ENCODE measurements around the gene RAB26.

Gene RAB26

DNA sequence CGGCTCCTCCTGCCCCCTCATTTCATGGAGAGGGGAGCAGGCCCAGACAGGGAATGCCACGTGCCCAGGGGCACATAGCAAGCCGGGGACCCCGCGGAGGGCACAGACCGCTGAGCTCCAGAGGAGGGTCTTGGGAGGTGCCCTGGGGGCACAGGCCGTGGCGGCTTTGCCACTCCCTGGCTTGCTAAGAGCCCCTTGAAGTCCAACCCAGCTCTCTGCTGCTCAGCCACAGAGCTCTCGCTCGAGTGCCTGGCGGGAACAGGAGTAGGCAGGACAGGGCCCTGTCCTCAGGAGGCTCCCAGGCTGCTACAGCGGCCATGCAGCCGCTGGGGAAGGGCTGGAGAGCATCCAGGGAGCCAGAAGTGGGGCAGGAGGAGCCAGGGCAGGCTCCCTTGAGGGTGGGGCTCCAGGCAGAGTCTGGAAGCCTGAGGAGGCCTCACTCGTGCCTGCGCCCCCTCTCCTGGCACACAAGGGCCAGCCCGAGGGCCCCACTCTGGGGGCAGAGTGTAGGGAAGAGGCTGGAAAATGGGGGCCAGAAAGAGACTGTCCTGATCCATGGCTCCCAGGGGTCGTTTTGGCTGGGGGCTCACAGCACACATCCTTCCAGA, 4.4 kb upstream of the RAB26 start:
- H3K4me3 ChIP-seq = no peak overlapping the region
- peak in 1 of 2 experiments; percentile 6 for DNase-seq (ENCODE audit: low spot score in 2 of 2)
- H3K36me3 ChIP-seq (replicated peaks) = no peaks in the 10 kb centered on the region
- no peaks in the 10 kb centered on the region for H3K9me3 ChIP-seq
- H3K4me1 ChIP-seq = peaks cover 4% of the 10 kb centered on the region; the same call in 1 of the 2 replicates
- no peaks in the 10 kb centered on the region for H3K27me3 ChIP-seq (ENCODE audit: low read depth)
- in situ Hi-C loops (cut with MboI; ENCODE audit: low sequenced_read_pairs) = loop anchor here (5.0 kb wide), 1 partner anchor 122 kb away; no protein-coding TSS in a partner anchor

GRCh38 chr16:2145843-2146242, 2.6 kb upstream of the RAB26 start:
- no peak overlapping the region for H3K4me3 ChIP-seq
- H3K9me3 ChIP-seq = no peaks in the 10 kb centered on the region
- in situ Hi-C loops (cut with MboI; ENCODE audit: low sequenced_read_pairs) = no loop called here
- peaks cover 16% of the 10 kb centered on the region for H3K4me1 ChIP-seq
- no peaks in the 10 kb centered on the region for H3K27me3 ChIP-seq (ENCODE audit: low read depth)
- H3K36me3 ChIP-seq (replicated peaks) = no peaks in the 10 kb centered on the region; the same call in 1 of the 2 replicates
- no peak for DNase-seq (ENCODE audit: low spot score in 2 of 2)

DNA sequence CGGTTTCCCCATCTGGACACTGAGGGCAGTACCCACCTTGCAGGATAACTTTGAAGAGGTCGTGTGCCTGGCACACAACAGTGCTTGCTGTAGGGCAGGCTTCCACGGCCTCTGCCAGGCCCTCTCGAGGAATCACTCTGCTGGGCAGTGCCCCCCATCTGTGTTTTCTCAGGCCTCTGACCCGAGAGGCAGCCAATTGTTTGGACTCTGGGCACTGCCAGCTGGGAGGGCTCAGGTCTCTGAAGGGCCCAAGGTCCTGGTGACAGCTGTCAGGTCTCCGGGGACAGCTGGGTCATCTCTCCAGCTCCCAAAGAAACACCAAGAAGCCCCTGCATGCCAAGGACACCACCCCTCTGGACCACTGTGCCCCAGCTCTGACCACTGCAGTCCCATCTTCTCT, 1.0 kb upstream of the RAB26 start:
- Histone ChIP-seq H3K9me3 (no peaks in the 10 kb centered on the region), H3K4me3 (no peak overlapping the region), H3K4me1 (peaks cover 32% of the 10 kb centered on the region), H3K36me3 (replicated peaks) (peaks cover 14% of the 10 kb centered on the region), H3K27me3 (ENCODE audit: low read depth) (no peaks in the 10 kb centered on the region)
- in situ Hi-C loops (cut with MboI; ENCODE audit: low sequenced_read_pairs) = no loop called here
- no peak for DNase-seq (ENCODE audit: low spot score in 2 of 2)

DNA sequence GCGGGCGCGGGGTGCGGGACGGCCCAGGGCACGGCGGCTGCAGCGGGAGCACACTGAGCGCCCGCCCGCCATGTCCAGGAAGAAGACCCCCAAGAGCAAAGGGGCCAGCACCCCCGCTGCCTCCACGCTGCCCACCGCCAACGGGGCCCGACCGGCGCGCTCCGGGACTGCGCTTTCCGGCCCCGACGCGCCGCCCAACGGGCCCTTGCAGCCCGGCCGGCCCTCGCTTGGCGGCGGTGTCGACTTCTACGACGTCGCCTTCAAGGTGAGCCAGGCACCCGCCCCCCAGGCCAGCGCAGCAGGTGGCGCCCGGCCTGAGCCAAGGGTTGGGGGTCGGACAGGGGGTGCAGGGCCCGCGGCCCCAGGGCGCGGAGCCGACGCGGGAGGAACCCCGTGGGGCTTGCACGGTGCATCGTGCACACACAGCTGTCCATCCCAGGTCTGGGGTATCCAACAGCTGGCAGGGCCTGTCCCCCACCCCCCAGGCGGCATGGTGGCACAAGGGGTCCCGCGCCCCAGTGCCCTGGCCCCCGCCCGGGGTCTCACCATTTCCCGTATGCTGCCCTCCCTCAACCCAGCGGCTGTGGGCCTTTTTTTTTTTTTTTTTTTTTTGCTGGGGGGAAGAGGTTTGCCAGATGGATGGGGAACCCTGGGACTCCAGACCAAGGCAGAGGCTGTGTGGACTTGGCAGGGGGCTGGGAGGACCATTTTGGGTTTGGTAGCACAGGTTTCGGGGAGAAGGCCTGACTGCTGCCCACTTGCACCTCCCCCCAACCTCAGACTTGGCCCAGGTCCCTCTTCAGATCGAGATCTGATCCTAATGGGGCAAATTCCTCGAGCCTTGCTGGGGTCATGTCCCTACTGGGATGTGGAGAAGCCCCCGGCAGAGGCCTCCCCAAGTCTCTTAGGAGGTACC, 547 bp downstream of the RAB26 start:
- H3K4me1 ChIP-seq = peaks cover 34% of the 10 kb centered on the region
- in situ Hi-C loops (cut with MboI; ENCODE audit: low sequenced_read_pairs) = no loop called here
- DNase-seq (ENCODE audit: low spot score in 2 of 2) = peak; percentile 30 to 59

DNA sequence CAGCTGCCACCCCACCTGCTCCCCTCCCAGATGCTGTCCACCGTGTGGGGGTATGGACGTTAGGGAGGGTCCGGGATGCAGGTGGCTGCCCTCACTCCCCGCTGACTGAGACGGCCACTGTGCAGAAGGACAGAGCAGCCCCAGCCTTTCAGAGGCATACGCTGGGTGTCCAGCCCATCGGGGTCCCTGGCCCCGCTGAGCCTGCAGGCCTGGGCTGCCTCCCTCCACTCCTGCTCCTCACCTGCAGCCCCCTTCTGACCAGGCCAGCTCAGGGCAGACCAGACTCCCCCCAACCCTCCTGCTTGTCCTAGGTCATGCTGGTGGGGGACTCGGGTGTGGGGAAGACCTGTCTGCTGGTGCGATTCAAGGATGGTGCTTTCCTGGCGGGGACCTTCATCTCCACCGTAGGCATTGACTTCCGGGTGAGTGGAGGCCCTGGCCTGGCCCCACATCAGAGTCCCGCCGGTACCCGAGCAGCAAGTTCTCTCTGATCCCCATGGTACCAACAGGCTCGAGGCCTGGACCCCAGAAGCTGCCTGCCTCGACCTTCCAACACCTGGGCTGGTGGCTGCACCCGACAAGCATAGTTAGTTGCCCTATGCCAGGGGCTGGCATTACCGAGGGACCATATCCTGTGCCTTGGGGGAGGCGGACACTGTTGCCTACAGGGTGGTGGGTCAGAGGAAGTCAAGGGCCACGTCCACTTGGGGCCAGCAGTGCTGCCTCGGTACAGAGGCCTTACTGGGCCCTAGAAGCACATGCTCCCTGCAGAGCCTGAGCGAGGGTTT, 1.4 kb downstream of the RAB26 start:
- Histone ChIP-seq H3K9me3 (no peaks in the 10 kb centered on the region), H3K36me3 (replicated peaks) (peaks cover 39% of the 10 kb centered on the region), H3K27me3 (ENCODE audit: low read depth) (no peaks in the 10 kb centered on the region), H3K4me3 (peak overlapping the region; percentile 27), H3K4me1 (peaks cover 34% of the 10 kb centered on the region)
- in situ Hi-C loops (cut with MboI; ENCODE audit: low sequenced_read_pairs) = no loop called here
- DNase-seq (ENCODE audit: low spot score in 2 of 2) = peak; percentile 60 to 70

More for the DNA sequence above, 547 bp downstream of the RAB26 start:
- Histone ChIP-seq H3K4me3 (peak overlapping the region; percentile 27), H3K36me3 (replicated peaks) (peaks cover 30% of the 10 kb centered on the region), H3K9me3 (no peaks in the 10 kb centered on the region), H3K27me3 (ENCODE audit: low read depth) (no peaks in the 10 kb centered on the region)

GRCh38 chr16:2150418-2151187, 2.2 kb downstream of the RAB26 start:
- Histone ChIP-seq H3K36me3 (replicated peaks) (peaks cover 42% of the 10 kb centered on the region), H3K27me3 (ENCODE audit: low read depth) (no peaks in the 10 kb centered on the region), H3K4me1 (peaks cover 34% of the 10 kb centered on the region), H3K9me3 (no peaks in the 10 kb centered on the region), H3K4me3 (peak overlapping the region; percentile 100)
- DNase-seq (ENCODE audit: low spot score in 2 of 2) = peak; percentile 68 to 81
- in situ Hi-C loops (cut with MboI; ENCODE audit: low sequenced_read_pairs) = no loop called here

GRCh38 chr16:2151188-2152091, 3.0 kb downstream of the RAB26 start:
- Histone ChIP-seq H3K27me3 (ENCODE audit: low read depth) (no peaks in the 10 kb centered on the region), H3K36me3 (replicated peaks) (peaks cover 42% of the 10 kb centered on the region), H3K4me1 (peaks cover 34% of the 10 kb centered on the region), H3K4me3 (peak overlapping the region; percentile 100), H3K9me3 (no peaks in the 10 kb centered on the region)
- in situ Hi-C loops (cut with MboI; ENCODE audit: low sequenced_read_pairs) = no loop called here
- peak; percentile 58 to 69 for DNase-seq (ENCODE audit: low spot score in 2 of 2)

DNA sequence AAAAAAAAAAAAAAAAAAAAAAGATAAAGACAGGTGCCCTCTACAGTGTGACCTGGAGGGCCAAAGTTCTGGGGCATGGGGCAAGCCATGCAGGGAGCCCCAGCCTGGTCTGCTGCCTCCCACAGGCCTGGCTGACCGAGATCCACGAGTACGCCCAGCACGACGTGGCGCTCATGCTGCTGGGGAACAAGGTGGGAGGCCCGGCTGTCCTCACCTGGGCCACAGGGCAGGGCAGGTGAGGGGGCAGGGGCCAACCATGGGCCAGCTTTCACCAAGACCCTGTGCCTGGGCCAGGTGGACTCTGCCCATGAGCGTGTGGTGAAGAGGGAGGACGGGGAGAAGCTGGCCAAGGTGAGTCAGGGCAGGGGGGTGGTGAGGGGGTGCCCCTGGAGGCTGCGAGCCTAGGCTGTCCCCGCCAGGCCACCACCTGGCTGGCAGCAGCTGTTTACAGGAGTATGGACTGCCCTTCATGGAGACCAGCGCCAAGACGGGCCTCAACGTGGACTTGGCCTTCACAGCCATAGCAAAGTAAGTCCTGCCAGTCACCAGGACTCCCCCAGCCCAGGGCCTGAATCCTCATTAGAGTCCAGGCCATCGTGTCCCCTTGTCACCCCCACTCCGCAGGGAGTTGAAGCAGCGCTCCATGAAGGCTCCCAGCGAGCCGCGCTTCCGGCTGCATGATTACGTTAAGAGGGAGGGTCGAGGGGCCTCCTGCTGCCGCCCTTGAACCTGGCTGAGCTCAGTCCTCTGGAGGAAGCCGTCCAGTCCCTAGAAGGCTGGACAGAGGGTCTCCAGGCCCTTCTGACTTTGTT, 4.5 kb downstream of the RAB26 start:
- in situ Hi-C loops (cut with MboI; ENCODE audit: low sequenced_read_pairs) = no loop called here
- DNase-seq (ENCODE audit: low spot score in 2 of 2) = peak; percentile 15 to 67
- Histone ChIP-seq H3K9me3 (no peaks in the 10 kb centered on the region), H3K4me1 (peaks cover 43% of the 10 kb centered on the region), H3K36me3 (replicated peaks) (peaks cover 42% of the 10 kb centered on the region), H3K27me3 (ENCODE audit: low read depth) (no peaks in the 10 kb centered on the region), H3K4me3 (peak overlapping the region; percentile 100)

DNA sequence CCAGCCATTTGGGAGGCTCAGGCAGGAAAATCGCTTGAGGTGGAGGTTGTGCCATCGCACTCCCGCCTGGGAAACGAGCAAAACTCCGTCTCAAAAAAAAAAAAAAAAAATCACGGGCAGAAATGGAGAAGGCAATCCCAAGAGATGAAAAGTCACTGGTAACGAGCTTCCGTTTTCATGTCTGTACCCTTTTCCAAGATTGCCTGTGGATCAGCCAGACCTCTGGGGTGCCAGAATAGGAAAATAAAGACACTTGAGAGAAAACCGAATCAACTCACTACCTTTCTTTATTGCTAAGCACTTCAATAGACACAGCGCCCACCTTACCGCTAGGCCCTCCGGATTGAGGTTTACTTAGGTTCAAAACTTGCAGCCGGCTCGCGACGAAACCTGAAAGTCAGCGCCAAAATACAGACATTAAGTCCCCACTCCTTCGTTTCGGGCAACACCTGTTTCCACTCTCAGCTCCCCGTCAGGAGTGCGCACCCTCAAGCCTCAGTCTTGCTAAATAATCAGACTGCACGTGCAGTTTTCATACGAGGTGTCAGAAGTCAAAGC, 6.2 kb downstream of the RAB26 start:
- H3K4me1 ChIP-seq = peaks cover 35% of the 10 kb centered on the region
- H3K9me3 ChIP-seq = no peaks in the 10 kb centered on the region
- H3K4me3 ChIP-seq = peak overlapping the region; percentile 100
- in situ Hi-C loops (cut with MboI; ENCODE audit: low sequenced_read_pairs) = no loop called here
- no peaks in the 10 kb centered on the region for H3K27me3 ChIP-seq (ENCODE audit: low read depth)
- DNase-seq (ENCODE audit: low spot score in 2 of 2) = no peak
- H3K36me3 ChIP-seq (replicated peaks) = peaks cover 42% of the 10 kb centered on the region

DNA sequence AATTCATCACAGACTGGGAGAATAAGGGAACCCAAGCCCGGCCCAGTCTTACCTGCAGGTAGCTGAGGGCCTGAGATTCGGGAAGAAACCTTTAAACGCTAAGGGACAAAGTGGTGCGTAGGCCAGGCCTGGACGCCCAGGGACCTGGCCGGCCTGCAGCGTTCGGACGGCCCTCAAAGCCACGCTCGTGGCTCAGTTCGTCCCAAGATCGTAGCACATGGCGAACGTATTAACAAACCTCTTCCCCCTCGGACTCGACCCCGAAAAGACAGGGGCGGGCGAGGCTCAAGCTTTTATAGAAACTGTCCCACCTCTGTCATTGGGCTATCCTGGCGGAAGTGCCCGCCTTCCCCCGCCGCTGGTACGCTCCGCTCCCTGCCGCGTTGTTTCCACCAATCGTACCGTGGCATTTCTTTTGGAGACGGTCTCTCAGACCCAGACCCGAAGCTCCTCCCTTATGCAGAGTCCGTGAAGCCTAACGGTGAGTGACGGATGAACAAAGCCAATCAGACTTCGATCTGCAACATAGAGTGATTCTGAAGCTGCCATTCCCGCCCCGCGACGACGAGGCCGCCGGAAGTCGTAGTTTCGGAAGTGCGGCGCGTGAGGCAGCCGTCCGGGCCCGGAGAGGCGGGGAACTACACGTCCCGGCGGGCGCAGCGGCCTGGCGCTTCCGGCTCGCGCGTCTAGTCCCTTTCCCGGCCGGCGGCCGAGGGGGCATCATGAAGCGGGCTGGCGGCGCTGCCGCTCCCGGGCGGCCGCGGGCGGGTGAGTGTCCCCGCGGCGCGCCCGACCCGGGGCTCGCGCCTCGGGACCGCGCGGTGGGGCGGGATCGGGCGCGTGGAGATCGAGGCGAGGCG, 6.9 kb downstream of the RAB26 start, which contains the start of gene TRAF7:
Gene TRAF7, plus strand, starts transcription at position 692 of the 860 bp plus-strand sequence. CDS start 8,139 bp downstream, outside the sequence.
- no peaks in the 10 kb centered on the region for H3K27me3 ChIP-seq (ENCODE audit: low read depth)
- in situ Hi-C loops (cut with MboI; ENCODE audit: low sequenced_read_pairs) = no loop called here
- H3K4me3 ChIP-seq = peak within 1 kb of the TSS; percentile 100
- no peaks in the 10 kb centered on the region for H3K9me3 ChIP-seq
- peaks cover 30% of the 10 kb centered on the region for H3K4me1 ChIP-seq
- H3K36me3 ChIP-seq (replicated peaks) = peaks cover 42% of the 10 kb centered on the region
- peak; percentile 98 to 100 for DNase-seq (ENCODE audit: low spot score in 2 of 2)

Measured in HAP-1 (cell line).